Measurements from ENCODE around the gene PAK3. TPM values are rescaled to one million over a fixed set of nuclear protein-coding genes. Genes with fewer than 3 reads are reported as not detected.

Gene PAK3
- polyA plus RNA-seq, 3 donors: not detected

- H3K27ac Mint-ChIP-seq: no peak overlapping the region
- H3K9me3 ChIP-seq (replicated peaks in 1 of 2; ENCODE audit: control insufficient read depth in 1 of 2, insufficient read depth in 1 of 2, low read length in 2 of 2): no peaks in the 10 kb centered on the region
- WGBS (ENCODE audit: insufficient coverage): no CpG with 5 or more reads among the region's 2 CpGs
- no peaks in the 10 kb centered on the region for H3K36me3 Mint-ChIP-seq
- no peak overlapping the region for H3K4me3 Mint-ChIP-seq
- H3K27ac ChIP-seq (ENCODE audit: low read depth in 1 of 2, low read length in 2 of 2): no peak overlapping the region
- no peak overlapping the region for H3K4me2 ChIP-seq (replicated peaks; ENCODE audit: extremely low read depth, low read length, poor library complexity, severe bottlenecking)
- no peak for DNase-seq
- H3K9me3 Mint-ChIP-seq: no peaks in the 10 kb centered on the region
- H2AFZ ChIP-seq (ENCODE audit: insufficient read depth, low read depth, low read length, poor library complexity, severe bottlenecking): no peak overlapping the region
- no peaks in the 10 kb centered on the region for H3K4me1 Mint-ChIP-seq
- no peak for TF ChIP-seq CTCF (IDR thresholded peaks at IDR 0.05)
- peaks cover 0 to 2% of the 10 kb centered on the region in 2 donors for H3K27me3 ChIP-seq (ENCODE audit: control insufficient read depth in 2 of 2, insufficient read depth in 2 of 2, low read length in 2 of 2)
- H3K36me3 ChIP-seq (replicated peaks in 1 of 2; ENCODE audit: control insufficient read depth in 1 of 2, insufficient read depth in 2 of 2, low read length in 2 of 2): no peaks in the 10 kb centered on the region
- no peaks in the 10 kb centered on the region for H4K20me1 ChIP-seq (ENCODE audit: insufficient read depth, low read length)
- intact Hi-C loops (cut with micrococcal nuclease): no loop called here
- no peak overlapping the region for H3K9ac ChIP-seq (ENCODE audit: insufficient read depth, low read length, poor library complexity, severe bottlenecking)
- H3K79me2 ChIP-seq (ENCODE audit: insufficient read depth, low read length): no peaks in the 10 kb centered on the region
- H3K27me3 Mint-ChIP-seq (ENCODE audit: low read depth in 3 of 3): peaks cover 0 to 14% (median 2%) of the 10 kb centered on the region in 3 donors
- no peak overlapping the region for H3K4me3 ChIP-seq (replicated peaks in 1 of 3; ENCODE audit: low read depth in 2 of 3, low read length in 3 of 3)
- H3K4me1 ChIP-seq (ENCODE audit: control insufficient read depth in 1 of 2, insufficient read depth in 2 of 2, low read length in 2 of 2): no peaks in the 10 kb centered on the region
Observed at GRCh38 chrX:111191598-111191997, 95.6 kb downstream of the PAK3 start.

GRCh38 chrX:111199505-111199904 is 103.5 kb downstream of the PAK3 start:
- no peak for TF ChIP-seq CTCF (IDR thresholded peaks at IDR 0.05)
- Histone ChIP-seq H3K36me3 (replicated peaks in 1 of 2; ENCODE audit: control insufficient read depth in 1 of 2, insufficient read depth in 2 of 2, low read length in 2 of 2) (no peaks in the 10 kb centered on the region), H3K9ac (ENCODE audit: insufficient read depth, low read length, poor library complexity, severe bottlenecking) (no peak overlapping the region), H3K27me3 (ENCODE audit: control insufficient read depth in 2 of 2, insufficient read depth in 2 of 2, low read length in 2 of 2) (peaks cover 0 to 9% of the 10 kb centered on the region in 2 donors), H3K4me3 (replicated peaks in 1 of 3; ENCODE audit: low read depth in 2 of 3, low read length in 3 of 3) (no peak overlapping the region), H3K9me3 (replicated peaks in 1 of 2; ENCODE audit: control insufficient read depth in 1 of 2, insufficient read depth in 1 of 2, low read length in 2 of 2) (no peaks in the 10 kb centered on the region), H3K79me2 (ENCODE audit: insufficient read depth, low read length) (no peaks in the 10 kb centered on the region), H2AFZ (ENCODE audit: insufficient read depth, low read depth, low read length, poor library complexity, severe bottlenecking) (no peak overlapping the region), H4K20me1 (ENCODE audit: insufficient read depth, low read length) (no peaks in the 10 kb centered on the region), H3K27ac (ENCODE audit: low read depth in 1 of 2, low read length in 2 of 2) (no peak overlapping the region), H3K4me2 (replicated peaks; ENCODE audit: extremely low read depth, low read length, poor library complexity, severe bottlenecking) (no peak overlapping the region), H3K4me1 (ENCODE audit: control insufficient read depth in 1 of 2, insufficient read depth in 2 of 2, low read length in 2 of 2) (no peaks in the 10 kb centered on the region)
- no peak overlapping the region for H3K27ac Mint-ChIP-seq
- H3K36me3 Mint-ChIP-seq: no peaks in the 10 kb centered on the region
- H3K27me3 Mint-ChIP-seq (ENCODE audit: low read depth in 3 of 3): peaks cover 0 to 1% (median 0%) of the 10 kb centered on the region in 3 donors
- H3K4me1 Mint-ChIP-seq: no peaks in the 10 kb centered on the region
- intact Hi-C loops (cut with micrococcal nuclease): no loop called here
- H3K4me3 Mint-ChIP-seq: no peak overlapping the region
- peaks cover 0 to 2% (median 0%) of the 10 kb centered on the region in 7 donors for H3K9me3 Mint-ChIP-seq
- no peak for DNase-seq
- WGBS (ENCODE audit: insufficient coverage): no CpG with 5 or more reads among the region's 2 CpGs
